GM21526 (cell line): Measurements from ENCODE around the gene PAPPA2.

Experiments used
- ATAC-seq: cut with Tn5 transposase; IDR thresholded peaks from one replicate; pipeline ENCODE4 v1.9.1; 2021; ENCODE audit warnings: moderate library complexity; ENCODE audit not compliant: unreplicated experiment, low FRiP score

Gene PAPPA2

GRCh38 chr1:176682830-176683535, 220.0 kb downstream of the PAPPA2 start:
- ATAC-seq, result no peak

GRCh38 chr1:176691251-176692228, 228.6 kb downstream of the PAPPA2 start:
- ATAC-seq, result peak; percentile 85

- no peak for ATAC-seq
These were observed 229.5 kb downstream of the PAPPA2 start for GRCh38 chr1:176692431-176692830.

GRCh38 chr1:176692988-176693696, 230.2 kb downstream of the PAPPA2 start:
- ATAC-seq, result no peak

GRCh38 chr1:176693697-176694329, 230.8 kb downstream of the PAPPA2 start:
- ATAC-seq, result no peak

- no peak for ATAC-seq
These were observed 231.7 kb downstream of the PAPPA2 start for GRCh38 chr1:176694713-176695112.

GRCh38 chr1:176696109-176696508, 233.1 kb downstream of the PAPPA2 start:
- ATAC-seq, result no peak

GRCh38 chr1:176696689-176697088, 233.7 kb downstream of the PAPPA2 start:
- no peak for ATAC-seq

GRCh38 chr1:176699821-176700220, 236.8 kb downstream of the PAPPA2 start:
- no peak for ATAC-seq

GRCh38 chr1:176701151-176701866, 238.3 kb downstream of the PAPPA2 start:
- no peak for ATAC-seq

GRCh38 chr1:176702901-176703300, 239.9 kb downstream of the PAPPA2 start:
- no peak for ATAC-seq

GRCh38 chr1:176705585-176705984, 242.6 kb downstream of the PAPPA2 start:
- ATAC-seq, result no peak

GRCh38 chr1:176717066-176717750, 254.2 kb downstream of the PAPPA2 start:
- ATAC-seq, result no peak

GRCh38 chr1:176719447-176719846, 256.5 kb downstream of the PAPPA2 start:
- ATAC-seq, result no peak

- ATAC-seq, result no peak
These were observed 257.9 kb downstream of the PAPPA2 start for GRCh38 chr1:176720838-176721237.

- ATAC-seq, result peak; percentile 65
These were observed 270.7 kb downstream of the PAPPA2 start for GRCh38 chr1:176733661-176734060.

GRCh38 chr1:176735201-176735600, 272.2 kb downstream of the PAPPA2 start:
- ATAC-seq, result no peak

GRCh38 chr1:176736015-176736414, 273.0 kb downstream of the PAPPA2 start:
- no peak for ATAC-seq

- ATAC-seq, result no peak
These were observed 278.2 kb downstream of the PAPPA2 start for GRCh38 chr1:176741181-176741580.
